Measurements from ENCODE around the gene SLC7A14.

SLC7A14 gene

DNA sequence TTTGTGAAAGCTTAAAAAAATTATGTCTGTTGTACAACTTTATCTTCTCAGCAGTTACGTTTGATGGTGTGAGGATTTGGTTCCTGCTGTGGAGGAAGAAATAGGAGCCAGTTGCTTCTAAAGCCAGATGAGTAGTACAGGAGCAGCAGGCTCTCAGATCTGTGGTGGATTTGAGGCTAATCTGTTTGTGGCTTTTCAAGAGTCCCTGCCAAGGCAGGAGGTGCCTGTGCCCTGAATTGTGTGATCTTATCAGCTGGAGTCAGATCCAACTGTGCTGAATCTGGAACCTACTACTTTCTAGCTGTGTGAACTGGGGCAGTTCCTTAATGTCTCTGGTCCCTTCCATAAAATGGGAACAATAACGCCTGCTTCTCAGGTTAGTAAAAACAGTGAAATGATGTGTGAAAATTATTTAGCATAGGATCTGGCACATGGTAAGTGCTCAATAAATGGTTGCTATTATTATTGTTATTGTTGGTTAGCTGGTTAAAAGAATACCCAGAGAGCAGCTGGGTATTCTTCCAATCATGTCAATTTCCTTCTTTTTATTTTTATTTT lies 159.6 kb downstream of the SLC7A14 start:
- no peak for DNase-seq (ENCODE audit: low read depth in 2 of 2)

DNA sequence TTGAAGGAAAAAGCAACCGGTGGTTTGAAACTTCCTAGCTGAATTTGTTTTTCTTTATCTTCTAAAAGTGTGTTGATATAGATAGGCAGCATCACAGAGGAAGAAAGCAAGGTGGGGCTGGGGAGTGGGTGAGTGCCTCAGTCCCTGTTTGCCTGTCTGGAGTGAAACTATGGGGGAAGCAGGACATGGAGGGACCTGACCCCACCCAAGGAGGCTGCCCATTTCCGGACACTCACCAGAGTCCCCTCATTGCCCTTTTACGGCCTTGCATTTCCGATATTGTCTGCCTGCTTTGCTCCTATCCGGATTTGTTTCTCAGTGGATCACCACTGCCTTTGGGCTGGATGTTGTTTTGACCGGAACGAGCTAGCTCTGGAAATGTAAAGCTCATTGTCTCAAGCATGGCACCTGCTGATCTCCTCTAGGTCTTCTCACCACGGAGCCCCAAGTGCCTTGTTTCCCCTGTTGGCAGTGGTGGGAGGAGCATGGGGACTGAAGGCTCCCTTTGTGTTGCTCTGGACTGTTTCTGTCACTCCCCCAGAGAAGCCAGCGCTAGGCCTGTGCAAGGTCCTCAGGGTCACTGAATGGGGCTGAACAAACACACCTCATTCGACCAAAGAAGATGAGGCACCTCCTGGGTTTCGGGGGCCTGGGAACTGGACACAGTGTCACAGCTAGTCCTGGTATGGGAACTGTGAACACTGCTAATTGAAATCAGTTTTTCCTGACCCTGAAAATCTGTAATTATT lies 160.2 kb downstream of the SLC7A14 start:
- no peak for DNase-seq (ENCODE audit: low read depth in 2 of 2)

DNA sequence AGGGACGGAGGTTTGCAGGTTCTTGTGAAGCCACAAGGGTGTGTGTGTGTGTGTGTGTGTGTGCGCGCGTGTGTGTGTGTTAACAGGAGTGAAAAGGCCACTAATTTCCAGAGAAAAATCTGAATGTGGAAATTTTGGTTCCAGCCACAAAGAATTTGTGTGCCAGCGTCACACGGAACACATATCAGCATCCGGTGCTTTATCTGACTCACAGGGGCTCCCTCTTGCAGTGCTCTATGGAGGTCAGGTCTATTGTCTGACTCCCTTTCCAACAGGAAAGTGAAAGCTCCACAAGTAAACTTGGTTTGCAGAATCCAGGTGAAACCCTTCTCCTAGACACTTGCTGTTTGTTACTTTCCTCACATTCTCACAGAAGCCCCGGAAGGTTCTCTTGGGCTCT lies 161.0 kb downstream of the SLC7A14 start:
- DNase-seq (ENCODE audit: low read depth in 2 of 2): no peak

DNA sequence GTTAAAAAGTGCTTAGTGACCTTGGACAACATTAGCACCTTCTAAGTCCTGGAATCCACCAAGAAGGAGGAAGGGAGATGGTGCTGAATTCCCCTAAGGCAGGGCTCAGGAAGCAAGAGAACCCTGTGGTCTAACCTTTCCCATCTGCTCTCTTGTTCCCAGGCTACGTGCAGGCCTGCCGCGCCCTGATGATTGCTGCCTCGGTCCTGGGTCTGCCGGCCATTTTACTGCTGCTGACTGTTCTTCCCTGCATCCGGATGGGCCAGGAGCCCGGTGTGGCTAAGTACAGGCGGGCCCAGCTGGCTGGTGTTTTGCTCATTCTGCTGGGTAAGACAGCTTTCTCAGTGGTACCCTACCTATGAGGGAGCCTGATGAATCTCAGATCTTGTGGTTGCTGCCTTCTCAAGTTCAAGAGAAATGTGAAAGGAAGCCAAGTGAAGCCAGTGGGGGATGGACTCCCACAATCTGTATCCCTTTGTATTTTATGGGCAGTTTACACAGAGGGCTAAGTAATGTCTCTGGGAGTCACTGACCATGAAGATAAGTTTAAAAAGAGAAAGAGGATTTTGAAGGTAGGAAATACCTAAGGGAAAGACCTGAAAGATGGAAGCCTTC lies 162.8 kb downstream of the SLC7A14 start:
- no peak for DNase-seq (ENCODE audit: low read depth in 2 of 2)

DNA sequence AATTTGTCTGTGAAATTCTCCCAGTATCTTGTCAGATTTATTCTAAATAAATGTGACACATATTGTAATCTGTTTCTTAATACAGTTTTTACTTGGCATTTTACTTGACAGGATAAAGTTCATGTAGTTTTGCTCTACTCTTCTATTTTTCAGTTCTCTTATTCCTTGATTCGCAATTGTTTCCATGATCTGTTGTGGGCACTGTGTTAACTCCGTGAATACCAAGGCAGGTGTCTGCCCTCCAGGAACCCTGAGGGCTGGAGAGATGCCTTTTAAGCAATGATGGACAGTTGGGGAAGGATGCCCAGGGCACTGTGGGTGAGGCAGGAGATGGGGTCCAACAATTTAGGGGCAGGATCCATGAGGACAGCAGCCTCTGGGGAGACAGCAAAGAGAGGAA lies 164.1 kb downstream of the SLC7A14 start:
- DNase-seq (ENCODE audit: low read depth in 2 of 2): no peak

DNA sequence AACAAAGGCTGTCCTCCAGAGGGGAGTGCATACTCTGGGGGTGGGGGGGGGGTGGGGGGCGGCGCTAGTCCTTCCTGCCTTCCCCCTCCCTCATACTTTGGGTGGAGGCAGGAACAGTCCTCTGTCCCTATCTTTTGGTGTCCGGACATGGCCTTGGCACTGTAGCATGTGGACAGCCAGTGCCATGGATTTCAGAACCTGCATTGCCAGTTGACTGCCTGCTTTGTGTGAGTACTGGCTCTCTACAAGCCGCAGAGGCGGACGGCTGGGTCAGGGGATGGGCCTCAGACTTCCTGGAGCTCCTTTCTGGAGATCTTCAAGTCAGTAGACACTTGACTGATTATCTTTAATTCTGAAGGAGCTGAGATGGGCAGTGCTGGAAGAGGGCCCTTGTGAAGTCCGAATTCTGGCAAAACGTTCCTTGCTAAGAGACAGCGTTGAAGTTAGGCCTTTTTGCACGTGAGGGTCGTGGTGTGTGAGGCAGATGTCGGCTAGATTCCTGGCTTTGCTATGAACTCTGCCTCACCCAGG lies 164.7 kb downstream of the SLC7A14 start:
- DNase-seq (ENCODE audit: low read depth in 2 of 2): no peak

DNA sequence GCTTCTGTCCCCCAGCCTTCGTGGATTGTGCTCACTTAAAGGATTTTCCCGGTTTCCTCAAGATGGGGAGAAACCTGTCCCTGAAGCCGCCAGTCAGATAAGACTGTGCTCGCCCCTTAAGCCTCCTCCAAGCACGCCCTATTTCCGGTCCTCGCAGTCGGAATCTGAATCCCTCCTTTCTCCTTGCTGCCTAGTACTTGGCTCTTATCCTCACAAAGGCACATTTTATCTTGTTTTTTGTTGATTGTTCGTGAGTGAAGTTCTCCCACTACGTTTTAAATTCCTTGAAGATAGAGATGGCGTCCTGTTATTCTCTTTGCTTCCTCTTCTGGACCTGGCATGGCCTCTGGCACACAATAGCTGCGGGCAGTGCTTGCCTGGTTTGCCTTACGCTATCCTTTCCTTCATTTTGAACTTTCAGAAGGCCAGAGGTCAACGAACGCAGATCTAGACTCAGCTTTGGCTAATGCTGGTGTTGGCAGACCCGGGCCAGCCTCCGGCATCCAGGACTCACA lies 165.5 kb downstream of the SLC7A14 start:
- no peak for DNase-seq (ENCODE audit: low read depth in 2 of 2)

DNA sequence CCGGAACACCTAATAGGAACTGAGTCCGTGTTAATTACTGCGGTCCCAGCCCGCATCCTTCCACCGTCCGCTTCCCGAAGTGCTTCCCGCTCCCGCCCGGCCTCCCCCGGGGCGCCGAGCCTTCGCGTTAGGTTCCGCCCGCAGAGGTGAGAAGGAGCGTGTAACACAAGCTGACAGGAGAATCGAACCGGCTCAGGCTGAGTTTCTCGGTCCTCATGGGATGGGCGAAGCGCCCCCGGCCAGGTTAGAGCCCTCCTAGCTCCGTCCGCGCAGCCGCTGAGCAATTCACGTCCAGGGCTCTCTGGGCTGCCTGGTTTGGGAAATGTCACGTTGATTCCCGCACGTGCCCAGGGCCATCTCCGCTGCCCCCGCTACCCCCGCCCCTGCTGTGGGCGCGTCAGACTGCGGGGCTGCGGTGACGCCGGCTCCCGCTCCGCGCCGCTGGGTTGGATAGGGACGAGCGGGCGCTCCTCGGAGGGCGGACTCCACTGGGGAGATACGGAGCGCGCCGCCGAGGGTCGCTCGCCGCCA lies 166.3 kb downstream of the SLC7A14 start:
- no peak for DNase-seq (ENCODE audit: low read depth in 2 of 2)

DNA sequence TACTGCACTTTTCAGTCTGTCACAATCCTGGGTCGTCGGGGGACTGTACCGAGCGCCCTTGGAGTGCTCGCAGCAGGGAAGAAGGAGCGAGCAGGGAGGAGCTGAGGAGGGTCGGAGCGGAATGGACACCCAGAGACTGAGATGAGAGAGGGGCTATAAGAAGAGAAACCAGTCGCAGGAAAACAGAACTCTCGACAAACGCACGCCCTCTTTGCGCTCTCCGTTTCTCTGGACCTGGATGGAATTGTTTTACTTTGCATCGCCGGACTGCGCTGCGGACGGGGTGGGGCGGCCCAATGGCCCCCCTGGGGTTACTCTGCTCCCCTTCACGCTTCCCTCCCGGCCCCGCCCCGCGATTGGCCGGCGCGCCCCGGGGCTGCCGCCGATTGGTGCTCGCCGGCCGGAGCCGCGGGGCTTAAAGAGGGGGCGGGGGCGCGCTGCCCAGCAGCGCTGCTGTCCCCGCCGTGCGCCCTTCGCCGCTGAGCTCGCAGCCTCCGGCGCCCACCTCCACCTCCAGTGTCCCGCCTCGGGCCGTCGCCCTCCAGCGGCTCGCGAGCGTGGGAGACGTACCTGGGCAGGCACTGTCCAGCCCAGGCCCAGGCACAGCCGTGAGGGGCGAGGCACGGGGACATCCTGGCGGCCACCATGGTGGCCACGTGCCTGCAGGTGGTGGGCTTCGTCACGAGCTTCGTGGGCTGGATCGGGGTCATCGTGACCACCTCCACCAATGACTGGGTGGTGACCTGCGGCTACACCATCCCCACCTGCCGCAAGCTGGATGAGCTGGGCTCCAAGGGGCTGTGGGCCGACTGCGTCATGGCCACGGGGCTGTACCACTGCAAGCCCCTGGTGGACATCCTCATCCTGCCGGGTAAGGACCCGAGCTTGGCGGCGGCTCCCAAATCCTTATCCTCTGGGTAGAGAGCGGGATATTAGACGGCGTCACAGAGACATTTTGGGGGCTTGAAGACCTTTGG lies 167.2 kb downstream of the SLC7A14 start, which contains the start of gene CLDN11:
Gene CLDN11 (plus strand): TSS at position 447 of the 977 bp plus-strand sequence. CDS start 199 bp downstream, at position 646.
- no peak for DNase-seq (ENCODE audit: low read depth in 2 of 2)

DNA sequence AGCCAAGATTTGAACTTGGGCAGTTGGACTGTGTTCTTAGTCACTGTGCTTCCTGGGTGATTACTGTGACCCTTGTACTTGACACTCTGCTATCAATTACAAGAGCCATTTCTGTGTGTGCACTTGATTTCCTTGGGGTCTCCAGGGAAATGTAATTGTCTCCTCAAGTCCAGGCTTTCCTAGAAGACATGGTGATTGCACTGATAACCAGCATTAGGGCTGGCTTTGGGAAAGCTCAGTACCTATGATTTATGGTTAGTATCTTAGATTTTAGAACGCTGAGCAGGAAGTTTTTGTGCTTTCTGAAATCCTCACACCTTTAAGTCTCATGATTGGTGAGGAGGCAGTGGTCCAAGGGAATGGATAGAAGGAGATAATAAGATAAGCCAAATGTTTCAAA lies 168.8 kb downstream of the SLC7A14 start:
- DNase-seq (ENCODE audit: low read depth in 2 of 2): no peak

DNA sequence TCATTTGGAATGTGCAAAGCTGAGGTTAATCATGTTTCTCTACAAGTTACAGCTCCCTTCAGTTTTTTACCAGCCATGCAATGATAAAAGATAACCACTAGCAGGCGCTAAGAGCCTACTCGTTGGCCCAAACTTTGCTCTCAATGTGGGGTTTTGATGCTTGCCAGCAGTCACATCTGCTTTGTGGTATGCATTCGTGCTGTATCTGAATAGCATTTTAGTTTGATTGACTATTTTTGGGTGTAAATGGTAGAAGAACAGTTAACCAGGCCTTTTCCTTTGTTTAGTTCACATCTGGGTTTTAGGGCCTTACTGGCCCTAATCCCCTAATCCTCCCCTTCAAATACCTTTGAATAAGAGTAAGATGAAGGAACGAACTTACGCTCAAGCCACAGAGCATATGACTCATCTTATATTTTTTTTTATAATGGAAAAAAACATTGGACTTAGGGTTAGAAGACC lies 171.6 kb downstream of the SLC7A14 start:
- DNase-seq (ENCODE audit: low read depth in 2 of 2): peak; percentile 18 to 19

DNA sequence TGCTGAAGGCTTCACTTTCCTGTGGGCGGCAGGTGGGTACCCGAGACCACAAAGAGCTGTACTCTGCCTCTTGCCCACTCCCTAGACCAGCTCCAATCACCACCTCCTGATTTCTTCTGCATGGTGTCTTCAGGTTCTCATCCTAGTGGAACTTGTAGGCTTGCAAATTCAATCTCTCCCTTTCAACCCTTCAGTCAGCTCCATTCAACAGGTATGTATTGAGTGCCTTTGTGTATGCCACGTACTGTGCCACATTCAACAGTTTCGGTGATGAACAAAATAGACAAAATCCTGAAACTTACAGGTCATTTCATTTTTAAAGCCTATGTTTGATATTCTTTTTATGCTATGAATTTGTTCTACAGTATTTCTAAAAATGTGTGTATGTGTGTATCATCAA lies 172.6 kb downstream of the SLC7A14 start:
- no peak for DNase-seq (ENCODE audit: low read depth in 2 of 2)

DNA sequence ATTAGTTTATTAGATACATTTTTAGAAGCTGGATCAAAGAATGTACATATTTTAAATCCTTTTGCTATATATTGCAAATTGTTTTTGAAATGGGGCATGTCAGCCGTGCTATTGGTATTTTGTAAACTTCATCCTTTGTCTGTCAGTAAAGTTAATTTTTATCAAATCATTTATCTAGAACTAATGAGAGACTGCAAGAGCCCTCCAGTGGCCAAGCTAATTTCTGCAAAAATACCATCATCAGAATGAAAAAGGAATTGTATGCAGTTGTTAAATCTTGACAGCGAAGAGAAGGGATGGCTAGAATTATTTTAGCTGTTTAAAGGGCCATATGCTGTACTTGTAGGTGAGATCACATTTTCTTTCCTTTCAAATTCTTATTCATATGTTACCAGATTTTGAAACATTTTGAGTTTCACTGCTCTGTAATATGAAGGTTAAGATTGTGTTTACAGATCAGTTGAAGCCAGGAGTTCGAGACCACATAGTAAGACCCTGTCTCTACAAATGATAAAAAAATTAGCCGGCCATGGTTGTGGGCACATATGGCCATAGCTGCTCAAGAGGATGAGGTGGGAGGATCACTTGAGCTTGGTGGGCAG lies 175.3 kb downstream of the SLC7A14 start:
- no peak for DNase-seq (ENCODE audit: low read depth in 2 of 2)

Measured in stimulated activated CD4-positive, alpha-beta T cell treated with anti-CD3 and anti-CD28 coated beads, Interleukin-12 subunit alpha, Interleukin-12 subunit beta, amount 100 ng/mL, for 24 hours (primary cell).